HG03108 (cell line): Measurements from ENCODE around the gene TET1.
"Not testable (repeated sequence)": the region's sequence is repeated elsewhere in the genome, so short reads cannot be mapped to it uniquely, and the experiment has no call there.

Experiments
- ATAC-seq: cut with Tn5 transposase; IDR thresholded peaks from one replicate; pipeline ENCODE4 v1.9.1; 2021; ENCODE audit warnings: moderate library complexity; ENCODE audit not compliant: unreplicated experiment

The TET1 gene

GRCh38 chr10:68696018-68696417 lies 135.9 kb downstream of the TET1 start:
- no peak for ATAC-seq

GRCh38 chr10:68697106-68697505 lies 137.0 kb downstream of the TET1 start:
- no peak for ATAC-seq

GRCh38 chr10:68700197-68700596 lies 140.1 kb downstream of the TET1 start:
- no peak for ATAC-seq

GRCh38 chr10:68705548-68705947 lies 145.4 kb downstream of the TET1 start:
- no peak for ATAC-seq

- ATAC-seq = not testable (repeated sequence)
Measured at GRCh38 chr10:68708987-68709386, 148.8 kb downstream of the TET1 start.

- not testable (repeated sequence) for ATAC-seq
Measured at GRCh38 chr10:68713065-68713464, 152.9 kb downstream of the TET1 start.

GRCh38 chr10:68717435-68717834 lies 157.3 kb downstream of the TET1 start:
- no peak for ATAC-seq

GRCh38 chr10:68720793-68721672 lies 160.9 kb downstream of the TET1 start, which contains the start of gene CCAR1:
Gene CCAR1 (plus strand): TSS chr10:68721239. CDS start chr10:68722505, 1,266 bp downstream.
- ATAC-seq = peak; percentile 99

- ATAC-seq = no peak
Measured at GRCh38 chr10:68721673-68722335, 161.7 kb downstream of the TET1 start.

- no peak for ATAC-seq
Measured at GRCh38 chr10:68725016-68725415, 164.9 kb downstream of the TET1 start.

GRCh38 chr10:68727146-68727545 lies 167.0 kb downstream of the TET1 start:
- no peak for ATAC-seq

GRCh38 chr10:68732651-68733050 lies 172.5 kb downstream of the TET1 start:
- ATAC-seq = no peak

GRCh38 chr10:68734349-68734748 lies 174.2 kb downstream of the TET1 start:
- no peak for ATAC-seq

- ATAC-seq = no peak
Measured at GRCh38 chr10:68735119-68735518, 175.0 kb downstream of the TET1 start.

GRCh38 chr10:68735739-68736138 lies 175.6 kb downstream of the TET1 start:
- ATAC-seq = not testable (repeated sequence)

- not testable (repeated sequence) for ATAC-seq
Measured at GRCh38 chr10:68740676-68741075, 180.5 kb downstream of the TET1 start.

GRCh38 chr10:68742397-68742796 lies 182.3 kb downstream of the TET1 start:
- ATAC-seq = no peak
